Type B pancreatic cell (in vitro differentiated cells): Measurements from ENCODE around the gene GMDS. TPM values are rescaled to one million over a fixed set of nuclear protein-coding genes. Genes with fewer than 3 reads are reported as not detected.

Experiments
- DNase-seq: peaks from one replicate; pipeline ENCODE4 v3.0.0; 2021; ENCODE audit warnings: mixed read lengths; ENCODE audit not compliant: unreplicated experiment; ENCODE audit errors: extremely low spot score
- H3K27ac Mint-ChIP-seq: 2 replicates; pipeline ENCODE4 v1.8.0; 2021; ENCODE audit warnings: mild to moderate bottlenecking, mixed read lengths
- H3K27me3 Mint-ChIP-seq: 2 replicates; pipeline ENCODE4 v1.8.0; 2021; ENCODE audit warnings: mixed read lengths
- H3K36me3 Mint-ChIP-seq: 2 replicates; pipeline ENCODE4 v1.8.0; 2021; ENCODE audit warnings: mixed read lengths
- H3K4me1 Mint-ChIP-seq: one replicate; pipeline ENCODE4 v1.8.0; 2021; ENCODE audit warnings: mixed read lengths; ENCODE audit not compliant: unreplicated experiment
- H3K4me3 Mint-ChIP-seq: 2 replicates; pipeline ENCODE4 v1.8.0; 2021; ENCODE audit warnings: mild to moderate bottlenecking, mixed read lengths
- H3K9me3 Mint-ChIP-seq: 2 replicates; pipeline ENCODE4 v1.8.0; 2021; ENCODE audit warnings: mixed read lengths
- total RNA-seq: library from RNA; stranded (reverse); gene quantifications from 2 replicates; pipeline ENCODE4 v1.2.1, GENCODE V29; 2021; ENCODE audit warnings: low replicate concordance
- TF ChIP-seq, protein P1 (sequence below): fragments of 200-600 bp; sonication (generic); conservative IDR thresholded peaks from 2 replicates; pipeline ENCODE4 v1.5.0; 2021; ENCODE audit warnings: antibody characterized with exemption, mild to moderate bottlenecking

Gene GMDS
- total RNA-seq, 1 donor from 2014 or later = 41.3 TPM

DNA sequence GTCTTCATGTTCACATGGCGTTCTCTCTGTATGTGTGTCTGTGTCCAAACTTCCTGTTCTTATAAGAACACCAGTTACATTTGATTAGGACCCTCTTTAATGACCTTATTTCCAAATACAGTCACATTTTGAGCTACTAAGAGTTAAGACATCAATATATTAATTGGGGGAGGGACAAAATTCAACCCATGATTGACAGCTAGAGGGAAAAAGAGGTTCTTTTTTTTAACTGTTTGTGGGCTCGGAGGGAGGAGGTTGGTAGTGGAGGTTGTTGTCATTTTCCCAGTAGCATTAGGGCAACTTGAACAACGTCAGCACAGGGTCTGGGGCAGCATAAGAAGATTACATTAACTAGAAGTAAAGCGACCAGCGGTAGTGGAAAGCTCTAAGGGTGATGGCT, 2.3 kb upstream of the GMDS start:
- Mint-ChIP-seq H3K4me3 (no peak overlapping the region), H3K9me3 (no peaks in the 10 kb centered on the region)

DNA sequence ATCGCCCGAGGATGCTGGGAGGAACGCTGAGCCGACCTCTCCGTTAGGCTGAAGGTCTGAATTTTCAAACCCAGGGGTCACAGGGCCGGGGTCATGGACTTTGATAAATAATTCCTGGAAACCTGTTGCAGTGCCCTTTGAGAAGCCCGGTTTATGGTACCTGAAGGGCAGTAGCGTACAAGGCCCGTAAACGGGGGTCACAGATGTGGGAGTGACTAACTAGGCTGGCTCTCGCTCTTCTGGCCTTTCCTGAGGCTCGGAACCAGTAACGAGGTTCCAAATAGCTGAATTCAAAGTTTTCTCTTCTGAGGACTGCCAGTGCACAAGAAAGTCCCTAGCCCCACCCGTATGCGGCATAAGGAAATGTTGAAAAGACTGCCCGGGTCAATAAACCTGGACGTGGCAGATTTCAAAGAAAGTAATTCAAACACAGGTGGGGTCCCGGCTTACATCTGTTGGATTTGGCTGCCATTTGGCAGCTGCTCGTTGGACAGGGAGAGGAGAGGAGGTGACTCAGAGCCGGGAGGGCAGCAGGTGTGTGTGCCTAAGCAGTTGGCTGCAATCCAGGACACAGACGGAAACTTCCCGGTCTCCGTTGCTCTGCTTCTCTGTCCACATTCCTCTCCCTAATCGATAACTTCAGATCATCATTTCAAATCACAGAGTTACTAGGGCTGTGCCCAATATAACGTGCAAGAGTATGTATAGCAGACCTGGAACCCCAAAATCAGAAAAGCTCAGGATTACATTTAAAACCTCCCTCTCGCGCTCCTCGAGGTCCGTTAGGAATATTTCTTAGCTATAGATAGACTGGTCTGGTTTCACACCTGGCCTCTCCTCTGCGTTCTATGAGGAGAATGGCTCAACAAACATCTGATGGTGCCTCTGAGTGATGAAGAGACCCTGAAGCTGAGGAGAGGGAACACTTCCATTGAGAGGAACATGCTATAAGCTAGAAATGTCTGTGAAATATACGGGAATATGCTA, 765 bp upstream of the GMDS start:
- Mint-ChIP-seq H3K36me3 (no peaks in the 10 kb centered on the region), H3K4me3 (peak overlapping the region; percentile 93), H3K4me1 (peaks cover 25% of the 10 kb centered on the region), H3K27ac (peak overlapping the region; percentile 99), H3K9me3 (no peaks in the 10 kb centered on the region), H3K27me3 (peaks cover 4% of the 10 kb centered on the region)
- TF ChIP-seq, protein P1, sequence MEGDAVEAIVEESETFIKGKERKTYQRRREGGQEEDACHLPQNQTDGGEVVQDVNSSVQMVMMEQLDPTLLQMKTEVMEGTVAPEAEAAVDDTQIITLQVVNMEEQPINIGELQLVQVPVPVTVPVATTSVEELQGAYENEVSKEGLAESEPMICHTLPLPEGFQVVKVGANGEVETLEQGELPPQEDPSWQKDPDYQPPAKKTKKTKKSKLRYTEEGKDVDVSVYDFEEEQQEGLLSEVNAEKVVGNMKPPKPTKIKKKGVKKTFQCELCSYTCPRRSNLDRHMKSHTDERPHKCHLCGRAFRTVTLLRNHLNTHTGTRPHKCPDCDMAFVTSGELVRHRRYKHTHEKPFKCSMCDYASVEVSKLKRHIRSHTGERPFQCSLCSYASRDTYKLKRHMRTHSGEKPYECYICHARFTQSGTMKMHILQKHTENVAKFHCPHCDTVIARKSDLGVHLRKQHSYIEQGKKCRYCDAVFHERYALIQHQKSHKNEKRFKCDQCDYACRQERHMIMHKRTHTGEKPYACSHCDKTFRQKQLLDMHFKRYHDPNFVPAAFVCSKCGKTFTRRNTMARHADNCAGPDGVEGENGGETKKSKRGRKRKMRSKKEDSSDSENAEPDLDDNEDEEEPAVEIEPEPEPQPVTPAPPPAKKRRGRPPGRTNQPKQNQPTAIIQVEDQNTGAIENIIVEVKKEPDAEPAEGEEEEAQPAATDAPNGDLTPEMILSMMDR = no peak
- DNase-seq = peak; percentile 69

More for the DNA sequence above, 2.3 kb upstream of the GMDS start:
- no peaks in the 10 kb centered on the region for H3K36me3 Mint-ChIP-seq
- no peak for DNase-seq
- H3K4me1 Mint-ChIP-seq = peaks cover 20% of the 10 kb centered on the region
- H3K27me3 Mint-ChIP-seq = peaks cover 4% of the 10 kb centered on the region
- TF ChIP-seq, protein P1 = no peak
- no peak overlapping the region for H3K27ac Mint-ChIP-seq

DNA sequence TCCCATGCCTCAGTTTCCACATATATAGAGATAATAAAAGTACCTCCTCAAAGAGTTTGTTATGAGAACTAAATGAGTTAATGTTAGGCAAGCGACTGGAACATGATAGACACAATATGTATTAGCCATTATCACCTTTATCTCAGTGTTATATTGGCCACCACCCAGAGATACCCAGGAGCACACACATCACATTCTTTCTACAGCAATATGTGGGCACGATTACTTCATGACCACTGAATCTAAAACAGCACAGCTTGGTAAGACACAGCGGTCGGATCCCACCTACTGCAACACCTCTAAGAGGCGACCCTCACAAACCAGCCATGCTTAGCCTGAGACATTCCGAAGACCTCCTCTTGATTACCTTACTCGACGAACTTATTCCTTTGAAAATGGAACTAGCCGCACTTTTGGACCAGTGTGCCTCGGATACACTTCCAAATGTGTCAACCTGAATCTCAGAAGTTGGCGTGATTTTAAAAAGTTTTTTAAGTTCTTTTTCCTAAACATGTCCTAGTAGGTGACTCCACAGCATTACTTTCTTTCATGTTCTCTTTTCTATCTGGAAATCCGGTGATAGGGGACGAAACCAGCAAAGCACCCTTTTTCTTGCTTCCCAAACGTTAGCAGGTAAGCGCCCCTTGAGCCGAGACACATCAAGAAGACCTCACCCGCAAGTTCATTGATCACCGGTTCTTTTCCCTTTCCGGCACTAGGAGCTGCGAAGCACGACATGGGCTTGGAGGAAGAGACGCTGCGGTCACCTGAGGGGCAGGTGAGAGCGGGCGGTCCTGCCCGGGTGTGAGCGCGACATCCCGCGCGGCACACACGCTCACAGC, 923 bp downstream of the GMDS start:
- no peak for DNase-seq
- Mint-ChIP-seq H3K27ac (peak overlapping the region; percentile 97), H3K9me3 (no peaks in the 10 kb centered on the region), H3K27me3 (peaks cover 4% of the 10 kb centered on the region), H3K4me1 (peaks cover 25% of the 10 kb centered on the region), H3K4me3 (peak overlapping the region; percentile 95), H3K36me3 (no peaks in the 10 kb centered on the region)
- TF ChIP-seq, protein P1 = no peak

DNA sequence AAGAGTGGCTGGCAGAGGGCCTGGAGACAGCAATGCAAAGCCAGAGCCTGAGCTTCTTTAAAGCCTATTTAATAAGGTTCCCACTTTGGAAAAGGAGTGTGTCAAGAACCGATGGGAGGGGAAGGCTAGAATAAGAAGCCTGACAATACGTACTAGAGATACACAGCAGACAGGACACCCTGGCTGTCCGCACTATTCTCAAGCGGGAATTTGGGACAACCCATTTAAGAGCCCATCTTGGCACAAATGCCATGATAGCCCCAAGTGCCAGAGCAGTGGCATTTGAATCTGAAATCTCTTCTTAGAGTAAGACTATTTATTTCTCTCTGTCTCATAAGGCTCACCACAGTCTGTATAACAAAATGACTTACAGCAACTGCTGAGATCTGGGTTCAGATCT, 3.1 kb downstream of the GMDS start:
- TF ChIP-seq, protein P1 = no peak
- peaks cover 4% of the 10 kb centered on the region for H3K27me3 Mint-ChIP-seq
- H3K4me1 Mint-ChIP-seq = peaks cover 25% of the 10 kb centered on the region
- DNase-seq = no peak
- H3K9me3 Mint-ChIP-seq = no peaks in the 10 kb centered on the region
- no peak overlapping the region for H3K27ac Mint-ChIP-seq
- H3K36me3 Mint-ChIP-seq = no peaks in the 10 kb centered on the region
- no peak overlapping the region for H3K4me3 Mint-ChIP-seq

DNA sequence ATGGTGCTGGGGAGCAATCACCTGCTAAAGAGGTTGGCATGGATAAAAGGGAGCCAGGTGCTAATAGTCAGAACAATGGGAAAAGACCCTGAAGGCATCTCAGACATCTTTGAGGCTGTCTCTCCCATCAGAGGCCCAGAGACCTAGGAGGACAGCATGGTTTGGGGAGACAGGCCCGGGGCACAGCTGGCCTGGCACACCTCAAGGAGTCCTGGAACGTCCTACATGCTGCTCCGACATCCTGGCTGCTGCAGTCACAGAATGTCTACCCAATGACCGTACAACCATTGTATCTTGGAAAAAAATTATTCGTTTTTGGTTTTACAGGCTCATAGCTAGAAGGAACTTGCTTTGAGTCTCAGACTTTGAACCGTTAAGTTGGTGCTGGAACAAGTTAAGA, 4.4 kb downstream of the GMDS start:
- peaks cover 4% of the 10 kb centered on the region for H3K27me3 Mint-ChIP-seq
- peaks cover 17% of the 10 kb centered on the region for H3K4me1 Mint-ChIP-seq
- TF ChIP-seq, protein P1 = no peak
- H3K36me3 Mint-ChIP-seq = no peaks in the 10 kb centered on the region
- no peak overlapping the region for H3K4me3 Mint-ChIP-seq
- H3K9me3 Mint-ChIP-seq = no peaks in the 10 kb centered on the region
- H3K27ac Mint-ChIP-seq = no peak overlapping the region
- no peak for DNase-seq
